ENCODE results near the gene CFAP77. TPM values are rescaled to one million over a fixed set of nuclear protein-coding genes. Genes with fewer than 3 reads are reported as not detected.

The CFAP77 gene
- total RNA-seq, 1 donor from 2014 or later, result 0.43 TPM

GRCh38 chr9:132424857-132425674 lies 15.1 kb downstream of the CFAP77 start:
- TF ChIP-seq CTCF (IDR thresholded peaks at IDR 0.05; ENCODE audit: unreplicated experiment), result no peak
- no peaks in the 10 kb centered on the region for H3K36me3 Mint-ChIP-seq (ENCODE audit: insufficient read depth)
- no peaks in the 10 kb centered on the region for H3K9me3 Mint-ChIP-seq (ENCODE audit: low read depth)
- H3K27me3 Mint-ChIP-seq, result peaks cover 58% of the 10 kb centered on the region
- no peak overlapping the region for H3K4me3 Mint-ChIP-seq (ENCODE audit: low read depth)
- peaks cover 14% of the 10 kb centered on the region for H3K4me1 Mint-ChIP-seq (ENCODE audit: low read depth)
- H3K27ac Mint-ChIP-seq, result no peak overlapping the region
- no peak for DNase-seq (ENCODE audit: low spot score, unreplicated experiment)

- Mint-ChIP-seq H3K27me3 (peaks cover 62% of the 10 kb centered on the region), H3K9me3 (ENCODE audit: low read depth) (no peaks in the 10 kb centered on the region), H3K27ac (no peak overlapping the region), H3K4me3 (ENCODE audit: low read depth) (no peak overlapping the region), H3K4me1 (ENCODE audit: low read depth) (peaks cover 14% of the 10 kb centered on the region), H3K36me3 (ENCODE audit: insufficient read depth) (no peaks in the 10 kb centered on the region)
- DNase-seq (ENCODE audit: low spot score, unreplicated experiment), result no peak
- no peak for TF ChIP-seq CTCF (IDR thresholded peaks at IDR 0.05; ENCODE audit: unreplicated experiment)
Observed at GRCh38 chr9:132425675-132426062, 15.7 kb downstream of the CFAP77 start.

DNA sequence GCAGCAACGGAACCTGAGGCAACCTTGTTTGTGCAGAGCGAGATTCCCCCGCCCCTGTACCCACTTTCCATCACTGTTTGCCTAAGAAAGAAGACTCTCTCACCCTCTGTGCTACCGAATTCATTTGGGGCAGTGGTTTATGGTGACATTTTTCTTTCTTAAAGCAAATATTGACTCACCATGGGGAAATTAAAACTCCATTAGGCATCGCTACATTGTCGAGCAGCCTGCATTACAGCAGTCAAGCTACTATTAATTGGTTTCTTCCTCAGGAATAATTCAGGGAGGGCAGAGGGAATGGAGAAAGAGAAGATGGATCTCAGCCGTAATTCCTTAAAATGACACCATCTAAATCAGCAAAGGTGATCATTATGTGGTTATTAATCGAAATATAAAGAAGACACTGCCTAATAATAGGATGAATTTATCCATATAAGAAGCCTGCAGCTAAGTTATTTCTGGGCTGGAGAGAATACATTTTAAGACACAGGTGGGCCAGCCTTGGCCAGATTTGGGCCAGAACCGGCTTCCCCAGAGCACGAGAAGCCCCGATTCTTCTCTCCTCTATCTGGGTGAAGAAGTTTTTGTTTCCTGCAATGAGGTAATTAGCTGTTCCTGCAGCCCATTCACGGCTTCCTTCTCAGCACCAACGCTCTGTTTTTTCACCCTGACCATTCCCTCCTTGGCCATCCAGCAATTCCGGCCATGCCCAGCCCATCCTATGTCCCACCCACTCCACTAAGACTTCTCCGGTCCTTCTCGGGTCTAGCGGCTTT lies 16.8 kb downstream of the CFAP77 start:
- Mint-ChIP-seq H3K4me3 (ENCODE audit: low read depth) (no peak overlapping the region), H3K27ac (no peak overlapping the region), H3K36me3 (ENCODE audit: insufficient read depth) (no peaks in the 10 kb centered on the region), H3K27me3 (peaks cover 68% of the 10 kb centered on the region), H3K4me1 (ENCODE audit: low read depth) (peaks cover 14% of the 10 kb centered on the region), H3K9me3 (ENCODE audit: low read depth) (no peaks in the 10 kb centered on the region)
- no peak for DNase-seq (ENCODE audit: low spot score, unreplicated experiment)
- no peak for TF ChIP-seq CTCF (IDR thresholded peaks at IDR 0.05; ENCODE audit: unreplicated experiment)

- Mint-ChIP-seq H3K9me3 (ENCODE audit: low read depth) (no peaks in the 10 kb centered on the region), H3K27ac (no peak overlapping the region), H3K4me1 (ENCODE audit: low read depth) (peaks cover 6% of the 10 kb centered on the region), H3K36me3 (ENCODE audit: insufficient read depth) (no peaks in the 10 kb centered on the region), H3K4me3 (ENCODE audit: low read depth) (no peak overlapping the region), H3K27me3 (peaks cover 39% of the 10 kb centered on the region)
- no peak for DNase-seq (ENCODE audit: low spot score, unreplicated experiment)
- TF ChIP-seq CTCF (IDR thresholded peaks at IDR 0.05; ENCODE audit: unreplicated experiment), result no peak
Observed at GRCh38 chr9:132430998-132431397, 21.0 kb downstream of the CFAP77 start.

- DNase-seq (ENCODE audit: low spot score, unreplicated experiment), result no peak
- no peaks in the 10 kb centered on the region for H3K4me1 Mint-ChIP-seq (ENCODE audit: low read depth)
- no peak overlapping the region for H3K4me3 Mint-ChIP-seq (ENCODE audit: low read depth)
- no peaks in the 10 kb centered on the region for H3K36me3 Mint-ChIP-seq (ENCODE audit: insufficient read depth)
- TF ChIP-seq CTCF (IDR thresholded peaks at IDR 0.05; ENCODE audit: unreplicated experiment), result no peak
- no peak overlapping the region for H3K27ac Mint-ChIP-seq
- peaks cover 27% of the 10 kb centered on the region for H3K27me3 Mint-ChIP-seq
- H3K9me3 Mint-ChIP-seq (ENCODE audit: low read depth), result no peaks in the 10 kb centered on the region
Observed at GRCh38 chr9:132434881-132435280, 24.9 kb downstream of the CFAP77 start.

Measured in progenitor cell of endocrine pancreas (in vitro differentiated cells).